OCI-LY7 (cell line): Measurements from ENCODE around the gene FOXL1. TPM values are rescaled to one million over a fixed set of nuclear protein-coding genes. Genes with fewer than 3 reads are reported as not detected.

Source experiments
- BruUV-seq: library from RNA; stranded (reverse); fragments of 400-500 nt; replicated peaks from 2 replicates; lab custom pipeline; 2021; lab: Mats Ljungman, UMichigan
- CTCF ChIA-PET: fragments of 300-600 bp; sonication (Branson Sonifier 250); formaldehyde crosslinking; loops from one replicate; lab custom pipeline; 2022; ENCODE audit warnings: antibody characterized with exemption; ENCODE audit not compliant: unreplicated experiment; lab: Charles Lee
- POLR2A ChIA-PET: fragments of 300-600 bp; sonication (Branson Sonifier 250); formaldehyde crosslinking; loops from one replicate; lab custom pipeline; 2022; ENCODE audit warnings: antibody characterized with exemption; lab: Charles Lee
- DNase-seq: peaks from one replicate; pipeline ENCODE4 v3.0.0-alpha.2; 2015; ENCODE audit warnings: low spot score
- H2AFZ ChIP-seq: fragments of 200-600 bp; sonication (generic), shearing (Covaris generic); 2 replicates; pipeline ENCODE4 v1.6.1; 2014; ENCODE audit warnings: mild to moderate bottlenecking, antibody characterized with exemption, low read length, moderate library complexity
- H3K27ac ChIP-seq: fragments of 200-600 bp; sonication (generic); 2 replicates; pipeline ENCODE4 v1.5.1; 2014; ENCODE audit warnings: mixed run types, low read depth, mild to moderate bottlenecking, moderate library complexity, low read length, inconsistent platforms; ENCODE audit not compliant: poor library complexity, severe bottlenecking
- H3K36me3 ChIP-seq: fragments of 200-600 bp; sonication (generic); 2 replicates; pipeline ENCODE4 v1.6.1; 2014; ENCODE audit warnings: mild to moderate bottlenecking, antibody characterized with exemption, low read length, moderate library complexity, mixed read lengths; ENCODE audit not compliant: insufficient read depth
- H3K4me1 ChIP-seq: fragments of 200-600 bp; sonication (generic); 2 replicates; pipeline ENCODE4 v1.5.1; 2014; ENCODE audit warnings: mild to moderate bottlenecking, low read length; ENCODE audit not compliant: insufficient read depth, poor library complexity, severe bottlenecking
- H3K4me2 ChIP-seq: fragments of 200-600 bp; sonication (generic); 2 replicates; pipeline ENCODE4 v1.6.1; 2014; ENCODE audit warnings: mild to moderate bottlenecking, low read length
- H3K4me3 ChIP-seq: fragments of 200-600 bp; sonication (generic); 2 replicates; pipeline ENCODE4 v1.5.1; 2014; ENCODE audit warnings: mild to moderate bottlenecking, low read depth, low read length; ENCODE audit not compliant: poor library complexity, severe bottlenecking
- H3K79me2 ChIP-seq: fragments of 200-600 bp; sonication (generic); 2 replicates; pipeline ENCODE4 v1.6.1; 2016; ENCODE audit warnings: low read depth, mild to moderate bottlenecking, low read length, moderate library complexity, mixed read lengths; ENCODE audit not compliant: insufficient read depth
- H3K9me2 ChIP-seq: fragments of 200-600 bp; sonication (generic); 2 replicates; pipeline ENCODE4 v1.6.1; 2016; ENCODE audit warnings: mild to moderate bottlenecking, low read length, mixed read lengths; ENCODE audit not compliant: insufficient read depth
- H3K9me3 ChIP-seq: fragments of 200-600 bp; sonication (generic); 2 replicates; pipeline ENCODE4 v1.6.1; 2014; ENCODE audit warnings: mild to moderate bottlenecking, mixed run types, low read length, mixed read lengths
- H4K20me1 ChIP-seq: fragments of 200-600 bp; sonication (generic); 2 replicates; pipeline ENCODE4 v1.6.1; 2014; ENCODE audit warnings: mild to moderate bottlenecking, antibody characterized with exemption, low read length, moderate library complexity, mixed read lengths; ENCODE audit not compliant: insufficient read depth
- CTCF ChIP-seq: fragments of 200-600 bp; sonication (generic); conservative IDR thresholded peaks from 2 replicates; pipeline ENCODE4 v1.5.1; 2014; ENCODE audit warnings: mild to moderate bottlenecking, antibody characterized with exemption, low read length, moderate library complexity, mixed read lengths
- EZH2phosphoT487 ChIP-seq: fragments of 200-600 bp; sonication (generic); IDR thresholded peaks from 2 replicates; pipeline ENCODE4 v1.6.1; 2018; ENCODE audit warnings: low read depth, borderline replicate concordance, mild to moderate bottlenecking, mixed run types, antibody characterized with exemption, low read length, moderate library complexity, mixed read lengths
- intact Hi-C: fragments of 100-400 bp; cut with micrococcal nuclease; formaldehyde crosslinking; loops from one replicate; pipeline ENCODE4 v1.10.0; 2022; ENCODE audit not compliant: unreplicated experiment
- total RNA-seq, 2 experiments: library from RNA; depleted of rRNA in 1 of 2; stranded (reverse); fragments of >200 nt in 1 of 2; shearing (Covaris generic) in 1 of 2; gene quantifications; 2 replicates each; pipeline ENCODE4 v1.2.3, GENCODE V29; 2014 to 2022

FOXL1 gene
- total RNA-seq, 2 experiments from 2014 or later: 1.7 to 1.8 TPM

- Histone ChIP-seq H3K9me3 (no peaks in the 10 kb centered on the region), H3K4me3 (no peak overlapping the region), H3K79me2 (no peaks in the 10 kb centered on the region), H3K9me2 (no peaks in the 10 kb centered on the region), H3K27ac (no peak overlapping the region), H3K4me1 (peaks cover 8% of the 10 kb centered on the region), H4K20me1 (no peaks in the 10 kb centered on the region), H2AFZ (no peak overlapping the region), H3K4me2 (no peak overlapping the region), H3K36me3 (peaks cover 14% of the 10 kb centered on the region)
- ChIA-PET POLR2A (no interaction called here), CTCF (no interaction called here)
- intact Hi-C loops: no loop called here
- TF ChIP-seq EZH2phosphoT487 (no peak), CTCF (no peak)
- no TSS peak for BruUV-seq
- no peak for DNase-seq
These were observed 41.7 kb upstream of the FOXL1 start for GRCh38 chr16:86536621-86537020.

GRCh38 chr16:86537486-86537885, 40.9 kb upstream of the FOXL1 start:
- no peak overlapping the region for H3K4me2 ChIP-seq
- TF ChIP-seq EZH2phosphoT487 (no peak), CTCF (no peak)

GRCh38 chr16:86538196-86538780, 40.1 kb upstream of the FOXL1 start:
- intact Hi-C loops: no loop called here
- Histone ChIP-seq H3K27ac (no peak overlapping the region), H4K20me1 (no peaks in the 10 kb centered on the region), H3K79me2 (no peaks in the 10 kb centered on the region), H3K9me3 (no peaks in the 10 kb centered on the region), H3K4me3 (no peak overlapping the region), H3K36me3 (peaks cover 19% of the 10 kb centered on the region), H3K4me2 (no peak overlapping the region), H3K4me1 (peaks cover 14% of the 10 kb centered on the region), H3K9me2 (no peaks in the 10 kb centered on the region), H2AFZ (no peak overlapping the region)
- ChIA-PET POLR2A (interaction anchor here (0.5 kb wide), 1 partner anchor 343 kb away, joined by 4 read pairs; no protein-coding TSS in a partner anchor), CTCF (no interaction called here)
- BruUV-seq: no TSS peak
- TF ChIP-seq CTCF (no peak), EZH2phosphoT487 (no peak)
- no peak for DNase-seq

More at GRCh38 chr16:86537486-86537885, 40.9 kb upstream of the FOXL1 start:
- Histone ChIP-seq H3K36me3 (peaks cover 19% of the 10 kb centered on the region), H3K4me3 (no peak overlapping the region), H3K4me1 (peaks cover 12% of the 10 kb centered on the region), H4K20me1 (no peaks in the 10 kb centered on the region), H3K27ac (no peak overlapping the region), H3K9me3 (no peaks in the 10 kb centered on the region), H3K79me2 (no peaks in the 10 kb centered on the region), H3K9me2 (no peaks in the 10 kb centered on the region), H2AFZ (no peak overlapping the region)
- ChIA-PET POLR2A (interaction anchor here (0.5 kb wide), 1 partner anchor 342 kb away, joined by 4 read pairs; no protein-coding TSS in a partner anchor), CTCF (no interaction called here)
- no peak for DNase-seq
- BruUV-seq: no TSS peak
- intact Hi-C loops: no loop called here
